Suprapubic skin (tissue), 4 donors: ENCODE results near the gene ERBB4. TPM values are rescaled to one million over a fixed set of nuclear protein-coding genes. Genes with fewer than 3 reads are reported as not detected.

Experiments used
- DNase-seq, 2 donors: peaks; one replicate each; pipeline ENCODE4 v3.0.0-alpha.2; 2019; ENCODE audit warnings: low spot score in 2 of 2
- H3K27ac ChIP-seq: fragments of 200-600 bp; sonication (generic); one replicate; pipeline ENCODE4 v1.5.1; 2019
- H3K27me3 ChIP-seq: fragments of 200-600 bp; sonication (generic); one replicate; pipeline ENCODE4 v1.5.1; 2019
- H3K36me3 ChIP-seq: fragments of 200-600 bp; sonication (generic); one replicate; pipeline ENCODE4 v1.5.1; 2019
- H3K4me1 ChIP-seq: fragments of 200-600 bp; sonication (generic); one replicate; pipeline ENCODE4 v1.5.1; 2019
- H3K4me3 ChIP-seq: fragments of 200-600 bp; sonication (generic); one replicate; pipeline ENCODE4 v1.5.1; 2019; ENCODE audit warnings: mild to moderate bottlenecking
- H3K9me3 ChIP-seq: fragments of 200-600 bp; sonication (generic); one replicate; pipeline ENCODE4 v1.5.1; 2019
- CTCF ChIP-seq, 2 donors: fragments of 200-600 bp in 1 of 2; fragments of 450-650 bp in 1 of 2; sonication (generic) in 1 of 2; IDR thresholded peaks; one replicate each; pipeline ENCODE4 v1.5.1; 2016 to 2019; ENCODE audit warnings: antibody characterized with exemption in 2 of 2, mild to moderate bottlenecking in 1 of 2, moderate library complexity in 1 of 2
- EP300 ChIP-seq: sonication (generic); formaldehyde crosslinking; IDR thresholded peaks from one replicate; pipeline ENCODE4 v1.6.1; 2017; ENCODE audit warnings: antibody characterized with exemption
- POLR2A ChIP-seq, 2 donors: fragments of 450-650 bp; IDR thresholded peaks; one replicate each; pipeline ENCODE4 v1.6.1; 2017; ENCODE audit warnings: antibody characterized with exemption in 2 of 2, mild to moderate bottlenecking in 2 of 2, moderate library complexity in 2 of 2
- POLR2AphosphoS5 ChIP-seq, 3 donors: sonication (generic); formaldehyde crosslinking; IDR thresholded peaks; one replicate each; pipeline ENCODE4 v1.6.1; 2017; ENCODE audit warnings: antibody characterized with exemption in 3 of 3
- WGBS: methylation state at CpG from one replicate; pipeline ENCODE4 v1.1.5; 2018; 5-methylcytosine and 5-hydroxymethylcytosine counted together
- total RNA-seq, 4 donors: library from RNA; depleted of rRNA; stranded (reverse); fragments of >200 nt; gene quantifications; one replicate each; pipeline ENCODE4 v1.1.0, GENCODE V29; 2016

The ERBB4 gene
- total RNA-seq, 4 donors from 2014 or later: 0.95 to 6.4 (median 1.5) TPM

DNA sequence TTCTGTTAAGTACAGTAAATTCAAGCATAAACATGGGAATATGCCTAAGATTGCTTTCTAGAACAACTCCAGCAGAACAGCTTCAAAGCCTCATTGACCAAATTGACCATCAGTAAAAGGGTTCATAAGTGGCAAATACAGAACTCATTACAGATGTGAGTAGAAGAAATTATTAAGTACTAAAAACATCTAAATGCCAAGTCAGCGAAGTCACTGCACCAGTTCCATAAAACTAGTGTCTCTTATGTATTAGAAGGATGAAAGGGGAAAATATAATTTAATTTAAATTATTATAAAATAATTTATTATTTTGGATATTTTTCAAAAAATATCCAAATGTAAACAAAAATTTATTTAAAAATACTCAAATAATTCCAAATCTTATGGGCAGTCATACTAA is 553.2 kb downstream of the ERBB4 start:
- no peaks in the 10 kb centered on the region for H3K4me1 ChIP-seq
- no peak overlapping the region for H3K4me3 ChIP-seq
- H3K27ac ChIP-seq: no peak overlapping the region
- H3K9me3 ChIP-seq: no peaks in the 10 kb centered on the region
- H3K36me3 ChIP-seq: no peaks in the 10 kb centered on the region
- TF ChIP-seq EP300: no peak
- TF ChIP-seq CTCF (IDR thresholded peaks at IDR 0.05): no peak
- no peak for TF ChIP-seq POLR2AphosphoS5 (IDR thresholded peaks at IDR 0.05)
- no peak for TF ChIP-seq POLR2A (IDR thresholded peaks at IDR 0.05)
- H3K27me3 ChIP-seq: no peaks in the 10 kb centered on the region
- DNase-seq: no peak
- WGBS: 90% methylated on average over 1 of the region's 1 CpG

GRCh38 chr2:211982162-211982561 is 556.4 kb downstream of the ERBB4 start:
- H3K36me3 ChIP-seq: no peaks in the 10 kb centered on the region

DNA sequence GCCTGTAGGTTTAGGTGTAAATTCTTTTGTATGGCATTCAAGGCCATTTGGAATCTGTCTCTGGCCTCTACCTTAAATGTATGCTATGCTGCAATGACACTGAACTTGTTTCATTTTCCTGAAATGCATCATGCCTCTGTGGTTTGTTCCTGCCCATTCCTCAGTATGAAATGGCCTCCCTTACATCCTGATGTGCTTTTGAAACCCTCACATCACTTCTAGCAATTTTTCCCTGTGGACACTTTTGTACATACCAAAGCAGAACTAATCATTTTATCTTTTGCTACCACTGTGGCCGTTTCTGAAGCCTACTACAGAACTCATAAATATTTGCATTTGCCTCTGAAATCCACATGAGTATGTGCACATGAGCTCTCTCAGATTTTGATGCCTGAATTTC is 557.2 kb downstream of the ERBB4 start:
- H3K27ac ChIP-seq: no peak overlapping the region
- WGBS: 34% methylated on average over 1 of the region's 1 CpG
- TF ChIP-seq POLR2AphosphoS5 (IDR thresholded peaks at IDR 0.05) (no peak), EP300 (no peak), POLR2A (IDR thresholded peaks at IDR 0.05) (no peak)
- H3K4me3 ChIP-seq: no peak overlapping the region
- no peaks in the 10 kb centered on the region for H3K4me1 ChIP-seq
- DNase-seq: no peak
- no peaks in the 10 kb centered on the region for H3K9me3 ChIP-seq
- no peaks in the 10 kb centered on the region for H3K36me3 ChIP-seq
- H3K27me3 ChIP-seq: no peaks in the 10 kb centered on the region

More at GRCh38 chr2:211982162-211982561, 556.4 kb downstream of the ERBB4 start:
- Histone ChIP-seq H3K27ac (no peak overlapping the region), H3K9me3 (no peaks in the 10 kb centered on the region), H3K4me1 (no peaks in the 10 kb centered on the region), H3K4me3 (no peak overlapping the region), H3K27me3 (no peaks in the 10 kb centered on the region)
- no peak for DNase-seq
- TF ChIP-seq CTCF (IDR thresholded peaks at IDR 0.05) (no peak), POLR2AphosphoS5 (IDR thresholded peaks at IDR 0.05) (no peak), POLR2A (IDR thresholded peaks at IDR 0.05) (no peak), EP300 (no peak)
- whole genome bisulfite sequencing: 67% methylated on average over 2 of the region's 2 CpGs

GRCh38 chr2:211976076-211976475 is 562.5 kb downstream of the ERBB4 start:
- 89% methylated on average over 1 of the region's 1 CpG for WGBS
- H3K4me3 ChIP-seq: no peak overlapping the region

GRCh38 chr2:211967234-211967633 is 571.4 kb downstream of the ERBB4 start:
- Histone ChIP-seq H3K4me3 (no peak overlapping the region), H3K27ac (no peak overlapping the region), H3K36me3 (no peaks in the 10 kb centered on the region), H3K9me3 (no peaks in the 10 kb centered on the region), H3K27me3 (no peaks in the 10 kb centered on the region), H3K4me1 (no peaks in the 10 kb centered on the region)
- DNase-seq: no peak
- no peak for TF ChIP-seq EP300
- TF ChIP-seq POLR2AphosphoS5 (IDR thresholded peaks at IDR 0.05): no peak
- WGBS: 80% methylated on average over 1 of the region's 1 CpG

More at GRCh38 chr2:211976076-211976475, 562.5 kb downstream of the ERBB4 start:
- no peaks in the 10 kb centered on the region for H3K36me3 ChIP-seq
- no peak for DNase-seq
- no peak for TF ChIP-seq POLR2AphosphoS5 (IDR thresholded peaks at IDR 0.05)
- TF ChIP-seq EP300: no peak
- no peak for TF ChIP-seq POLR2A (IDR thresholded peaks at IDR 0.05)
- no peak for TF ChIP-seq CTCF (IDR thresholded peaks at IDR 0.05)
- H3K27ac ChIP-seq: no peak overlapping the region
- no peaks in the 10 kb centered on the region for H3K27me3 ChIP-seq
- no peaks in the 10 kb centered on the region for H3K9me3 ChIP-seq
- H3K4me1 ChIP-seq: no peaks in the 10 kb centered on the region

GRCh38 chr2:211963969-211964368 is 574.6 kb downstream of the ERBB4 start:
- Histone ChIP-seq H3K4me1 (no peaks in the 10 kb centered on the region), H3K27ac (no peak overlapping the region), H3K4me3 (no peak overlapping the region), H3K36me3 (no peaks in the 10 kb centered on the region), H3K9me3 (no peaks in the 10 kb centered on the region), H3K27me3 (no peaks in the 10 kb centered on the region)
- no peak for DNase-seq
- TF ChIP-seq POLR2A (IDR thresholded peaks at IDR 0.05): no peak
- TF ChIP-seq CTCF (IDR thresholded peaks at IDR 0.05): no peak
- TF ChIP-seq EP300: no peak
- no peak for TF ChIP-seq POLR2AphosphoS5 (IDR thresholded peaks at IDR 0.05)
- 93% methylated on average over 1 of the region's 1 CpG for WGBS
